Measurements from ENCODE around the gene TRMT61A. TPM values are rescaled to one million over a fixed set of nuclear protein-coding genes. Genes with fewer than 3 reads are reported as not detected.
A peak's percentile ranks its signal among the peaks of the same experiment; 100 is the strongest.

TRMT61A gene
- total RNA-seq, 1 donor from 2014 or later: 13.5 TPM

DNA sequence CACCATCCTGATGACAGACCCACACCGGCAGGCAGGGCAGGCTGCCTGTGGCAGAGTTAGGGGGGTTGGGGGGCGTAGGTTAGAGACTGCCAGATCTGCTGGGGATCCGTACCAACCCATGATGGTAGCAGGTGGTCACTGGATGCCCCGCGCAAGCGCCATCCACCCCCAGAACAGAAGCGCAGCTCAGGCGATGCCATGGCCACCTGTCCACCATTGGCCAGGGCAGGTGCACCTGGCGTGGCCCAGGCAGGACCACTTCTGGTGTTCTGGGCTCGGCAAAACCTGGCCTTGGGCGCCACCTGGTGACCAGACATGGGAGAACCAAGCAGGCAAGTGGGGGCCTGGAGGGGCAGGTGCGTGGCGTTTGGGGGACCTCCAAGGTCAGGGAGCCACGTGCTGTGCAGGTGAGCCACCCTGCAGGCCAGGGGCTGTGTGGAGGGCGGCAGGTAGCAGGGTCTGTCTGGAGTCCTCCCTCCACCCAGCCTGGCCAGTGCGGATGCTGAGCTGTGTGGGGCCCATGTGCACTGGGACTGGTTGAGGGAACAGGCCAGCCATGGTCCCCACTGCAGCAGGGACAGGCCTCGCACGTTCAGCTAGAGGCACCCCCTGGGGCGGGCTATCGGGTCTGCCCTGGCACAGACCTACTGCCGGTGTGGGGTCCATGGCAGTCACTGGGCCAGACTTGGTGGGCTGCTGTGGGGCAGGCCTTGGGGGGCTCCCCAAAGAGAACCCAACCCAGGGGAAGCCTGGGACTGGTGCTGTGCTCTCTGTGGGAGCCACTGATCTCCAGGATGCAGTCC is 17.9 kb downstream of the TRMT61A start:
- DNase-seq (ENCODE audit: low spot score): peak; percentile 53

DNA sequence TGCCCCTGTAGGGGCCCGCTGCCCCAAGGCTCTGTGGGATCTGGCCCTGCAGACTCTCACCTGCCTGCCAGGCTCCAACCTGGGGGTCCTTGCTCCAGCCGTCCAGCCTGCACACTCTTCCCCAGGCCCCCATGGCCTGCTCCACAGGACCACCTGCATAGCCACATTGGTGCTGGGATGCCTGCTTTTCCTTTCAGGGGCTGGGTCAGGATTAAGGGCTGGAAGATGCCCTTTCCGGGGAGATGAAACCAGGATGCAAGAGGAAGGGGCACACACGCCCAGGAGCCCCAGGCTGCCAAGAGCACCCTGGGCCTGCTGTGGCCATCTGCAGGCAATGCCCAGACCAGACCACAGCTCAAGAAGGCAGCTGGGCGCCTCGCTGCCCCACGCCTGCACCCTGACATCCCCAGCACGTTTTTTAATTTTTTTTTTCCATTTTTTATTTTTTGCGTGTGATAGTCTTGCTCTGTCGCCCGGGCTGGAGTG is 18.5 kb downstream of the TRMT61A start:
- DNase-seq (ENCODE audit: low spot score): no peak

DNA sequence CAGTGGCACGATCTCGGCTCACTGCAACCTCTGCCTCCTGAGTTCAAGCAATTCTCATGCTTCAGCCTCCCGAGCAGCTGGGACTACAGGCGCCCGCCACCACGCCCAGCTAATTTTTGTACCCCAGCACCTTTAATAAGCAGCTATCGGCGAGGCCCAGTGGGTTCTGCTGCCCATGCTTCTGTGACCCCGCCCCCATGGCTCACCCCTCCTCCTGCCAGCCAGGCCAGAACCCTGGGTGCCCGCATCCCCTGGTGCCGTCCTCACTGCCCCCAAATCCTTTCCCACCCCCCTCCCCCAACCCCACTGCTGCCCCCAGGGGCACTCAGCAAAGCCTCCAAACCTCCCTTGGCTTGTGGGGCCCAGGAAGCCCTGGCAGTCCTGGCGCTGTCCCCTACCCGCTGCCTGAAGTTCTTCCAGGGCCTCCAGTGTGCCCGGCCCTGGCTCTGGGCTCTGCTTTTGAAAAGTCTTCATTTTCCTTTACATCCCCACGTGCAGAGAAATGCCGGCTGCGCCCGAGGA is 19.0 kb downstream of the TRMT61A start:
- DNase-seq (ENCODE audit: low spot score): no peak

DNA sequence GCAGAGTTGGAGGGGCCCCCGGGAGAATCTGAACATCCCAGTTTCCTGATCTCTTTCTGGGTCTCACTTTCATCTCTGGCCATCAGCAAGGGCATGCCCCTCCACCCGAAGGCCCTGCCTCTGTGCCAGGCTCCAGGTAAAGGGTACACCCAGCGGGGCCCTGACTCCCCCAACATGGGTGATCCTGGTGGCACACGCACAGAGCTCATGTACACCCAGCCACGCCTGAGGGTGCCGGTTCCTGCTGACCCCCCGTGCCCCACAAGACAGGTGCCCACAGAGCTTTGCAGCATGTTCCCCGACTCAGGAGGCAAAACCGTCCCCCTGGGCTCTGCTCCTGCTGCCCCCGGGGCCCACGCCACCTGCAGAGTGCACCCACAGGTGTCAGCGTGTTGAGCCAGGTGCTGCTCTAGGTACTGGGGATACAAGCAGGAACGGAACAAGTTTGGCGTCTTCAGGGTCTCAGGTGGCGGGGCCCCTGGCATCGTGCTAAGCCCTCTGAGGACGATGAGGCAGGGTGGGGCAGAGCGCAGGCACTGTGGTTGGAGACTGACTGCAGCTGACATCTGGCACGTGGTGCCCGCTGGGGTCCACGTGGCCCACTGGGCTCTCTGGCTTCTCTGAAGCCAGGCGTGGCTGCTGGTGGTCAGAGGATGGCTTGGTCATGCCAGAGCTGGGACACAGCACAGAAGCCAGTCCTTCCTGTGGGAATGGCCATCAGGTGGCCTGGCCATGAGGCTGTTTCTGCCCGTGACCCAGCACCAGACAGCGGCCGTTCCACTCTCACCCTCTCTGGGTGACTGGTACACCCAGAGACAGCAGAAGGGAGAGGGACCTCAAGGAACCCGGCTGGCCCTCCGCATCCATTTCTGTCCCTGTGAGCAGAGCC is 19.7 kb downstream of the TRMT61A start:
- no peak for DNase-seq (ENCODE audit: low spot score)

DNA sequence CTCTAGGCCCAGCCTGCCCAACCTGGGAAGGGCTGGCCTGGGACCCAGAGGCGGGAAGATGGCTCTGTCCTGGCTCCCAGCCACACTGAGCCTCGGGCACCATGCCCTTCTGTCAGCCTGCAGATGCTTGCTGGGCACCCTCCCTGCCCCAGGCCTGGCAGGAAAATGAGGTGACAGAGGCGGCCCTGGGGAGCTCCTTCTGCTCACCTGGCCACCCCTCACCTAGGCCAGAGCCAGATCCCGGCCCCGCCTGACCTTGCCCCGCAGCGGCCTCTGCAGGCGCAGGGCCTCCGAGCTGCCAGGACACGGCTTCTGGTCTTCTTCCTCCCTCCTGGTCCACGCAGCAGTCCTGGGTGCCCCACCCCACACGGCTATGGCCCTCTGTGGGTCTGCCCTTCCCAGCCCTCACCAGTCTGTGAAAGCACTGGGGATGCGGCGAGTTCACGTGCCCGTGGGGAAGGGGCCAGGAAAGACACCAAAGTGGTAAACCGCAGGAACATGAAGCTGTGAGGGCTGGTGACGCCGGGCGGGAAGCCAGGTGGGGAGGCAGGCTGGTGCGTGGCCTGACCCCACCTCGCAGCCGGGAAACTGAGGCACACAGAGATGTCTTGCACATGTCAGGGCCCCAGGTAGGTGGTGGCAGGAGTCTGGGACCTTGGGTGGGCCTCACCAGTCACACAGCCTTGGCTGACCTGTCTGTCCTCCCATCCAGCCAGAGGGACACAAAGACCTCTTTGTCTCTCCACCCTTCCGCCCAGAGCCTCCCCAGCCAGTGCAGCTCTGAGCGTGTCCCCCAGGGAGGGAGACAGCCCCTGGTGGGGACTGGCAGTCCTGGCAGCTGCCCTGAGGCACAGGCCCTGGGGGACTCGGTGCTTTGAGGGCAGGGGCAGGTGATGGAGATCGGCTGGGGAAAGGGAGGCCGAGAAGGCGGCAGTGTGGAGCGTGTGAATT is 20.6 kb downstream of the TRMT61A start:
- no peak for DNase-seq (ENCODE audit: low spot score)

DNA sequence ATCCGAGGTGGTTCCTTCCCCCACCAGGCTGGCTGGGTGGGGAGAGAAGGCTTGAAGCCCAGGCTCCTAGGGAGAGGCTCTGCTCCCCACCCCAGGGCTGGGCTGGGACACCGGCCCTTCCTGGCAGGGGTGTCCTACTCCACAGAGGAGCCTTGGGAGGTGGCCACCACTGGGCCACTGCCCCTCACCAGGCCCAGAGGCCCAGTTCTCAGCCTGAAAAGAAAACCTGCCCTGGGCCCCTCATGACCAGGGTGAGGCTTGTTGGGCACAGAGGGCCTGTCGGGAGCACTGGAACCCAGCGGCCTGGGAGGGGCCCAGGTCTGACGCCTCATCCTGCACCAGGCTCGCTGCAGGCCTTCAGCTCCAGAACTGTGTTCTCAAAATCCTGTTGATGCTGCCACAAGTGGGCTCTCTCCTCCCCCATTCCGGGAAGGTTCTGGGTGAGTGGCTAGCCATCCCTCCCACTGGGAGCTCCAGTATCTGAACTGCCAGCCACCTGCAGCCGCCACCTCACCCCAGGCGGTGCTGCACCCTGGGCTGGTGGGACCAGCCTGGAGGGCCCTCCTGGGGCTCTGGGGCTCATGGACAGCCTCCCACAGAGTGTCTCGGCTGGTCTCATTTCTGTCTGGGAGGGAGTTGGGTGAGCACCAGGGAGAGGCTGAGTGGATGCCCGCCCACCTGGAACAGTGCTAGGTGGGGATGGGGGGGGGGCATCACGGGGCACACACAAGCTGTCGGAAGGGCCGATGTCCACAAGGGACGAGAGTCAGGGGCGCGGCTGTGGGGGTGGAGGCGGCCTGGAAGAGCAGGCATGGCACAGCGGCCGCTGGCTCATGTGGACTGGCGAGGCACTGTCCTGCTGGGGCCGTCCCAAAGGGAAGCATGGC is 21.7 kb downstream of the TRMT61A start:
- DNase-seq (ENCODE audit: low spot score): no peak

DNA sequence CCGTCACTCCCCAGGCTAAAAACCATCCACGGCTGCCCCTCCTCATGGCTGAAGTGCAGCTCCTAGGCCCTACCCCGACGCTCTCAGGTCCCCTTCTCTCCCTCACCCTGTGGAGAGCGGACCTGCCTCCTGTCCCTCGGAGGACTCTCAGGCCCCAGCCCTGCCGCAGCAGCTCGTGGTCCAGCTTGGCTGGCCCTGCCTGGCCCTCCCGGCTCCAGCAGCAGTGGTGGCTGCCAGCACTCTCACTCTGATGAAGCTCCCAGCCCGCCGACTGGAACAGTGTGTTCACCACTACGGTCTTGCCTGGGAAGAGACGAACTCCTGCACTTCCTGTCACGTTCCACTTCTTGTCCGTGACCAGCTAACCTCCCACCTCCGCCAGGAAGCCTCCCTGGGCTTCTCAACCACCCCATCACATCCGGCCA is 22.4 kb downstream of the TRMT61A start:
- DNase-seq (ENCODE audit: low spot score): no peak

DNA sequence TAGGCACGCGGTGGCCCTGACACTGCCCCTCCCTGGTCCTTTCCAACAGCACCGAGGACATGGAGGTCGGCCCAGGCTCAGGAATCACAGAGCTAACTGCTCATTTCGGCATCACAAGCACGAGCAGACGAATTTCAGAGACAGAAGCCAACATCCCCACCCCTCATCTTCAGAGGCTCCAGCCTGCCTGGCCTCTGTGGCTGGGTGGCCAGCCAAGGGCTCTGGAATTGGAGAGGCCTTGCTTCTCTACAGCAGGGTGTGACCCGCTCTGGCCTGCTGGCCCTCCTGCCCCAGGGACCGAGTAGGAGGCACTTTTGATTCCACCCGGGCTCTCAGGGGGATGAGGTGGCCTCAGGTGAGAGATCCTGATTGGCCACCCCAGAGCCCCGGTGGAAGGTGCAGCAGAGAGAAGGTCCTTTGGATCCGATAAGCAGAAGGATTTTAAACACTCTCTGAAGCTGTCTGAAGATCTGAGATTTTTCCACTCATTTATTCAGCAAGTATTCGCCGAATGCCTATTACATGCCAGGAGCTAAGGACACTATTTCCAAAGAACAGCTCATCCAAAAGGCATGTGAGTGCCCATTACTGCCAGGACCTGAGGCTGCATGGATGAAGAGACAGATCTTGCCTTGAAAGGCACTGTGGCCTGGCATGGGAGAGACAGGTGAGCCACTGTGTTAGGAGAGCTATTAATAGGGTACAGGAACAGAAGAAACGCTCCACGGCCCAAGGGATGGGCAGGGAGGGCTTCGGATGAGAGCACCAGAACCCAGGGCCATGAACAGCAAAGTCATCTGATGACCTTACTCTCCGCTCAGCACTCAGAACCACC is 23.2 kb downstream of the TRMT61A start:
- no peak for DNase-seq (ENCODE audit: low spot score)

DNA sequence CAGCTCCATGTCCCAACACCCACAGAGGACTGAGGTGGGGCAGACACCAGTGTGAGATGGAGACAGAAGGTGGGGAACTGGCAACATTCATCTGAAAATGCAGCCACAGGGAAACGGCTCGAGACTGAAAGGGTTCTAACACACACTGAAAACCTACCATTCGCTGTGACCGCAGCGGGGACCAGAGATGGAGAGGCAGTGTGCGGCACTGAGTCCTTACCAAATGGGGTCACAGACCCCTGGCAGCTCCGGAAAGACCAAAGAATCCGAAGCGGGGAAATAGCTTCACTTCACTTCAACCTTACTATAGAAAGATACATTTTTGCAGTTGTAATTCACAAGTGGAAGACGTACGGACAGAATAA is 23.8 kb downstream of the TRMT61A start:
- DNase-seq (ENCODE audit: low spot score): no peak

DNA sequence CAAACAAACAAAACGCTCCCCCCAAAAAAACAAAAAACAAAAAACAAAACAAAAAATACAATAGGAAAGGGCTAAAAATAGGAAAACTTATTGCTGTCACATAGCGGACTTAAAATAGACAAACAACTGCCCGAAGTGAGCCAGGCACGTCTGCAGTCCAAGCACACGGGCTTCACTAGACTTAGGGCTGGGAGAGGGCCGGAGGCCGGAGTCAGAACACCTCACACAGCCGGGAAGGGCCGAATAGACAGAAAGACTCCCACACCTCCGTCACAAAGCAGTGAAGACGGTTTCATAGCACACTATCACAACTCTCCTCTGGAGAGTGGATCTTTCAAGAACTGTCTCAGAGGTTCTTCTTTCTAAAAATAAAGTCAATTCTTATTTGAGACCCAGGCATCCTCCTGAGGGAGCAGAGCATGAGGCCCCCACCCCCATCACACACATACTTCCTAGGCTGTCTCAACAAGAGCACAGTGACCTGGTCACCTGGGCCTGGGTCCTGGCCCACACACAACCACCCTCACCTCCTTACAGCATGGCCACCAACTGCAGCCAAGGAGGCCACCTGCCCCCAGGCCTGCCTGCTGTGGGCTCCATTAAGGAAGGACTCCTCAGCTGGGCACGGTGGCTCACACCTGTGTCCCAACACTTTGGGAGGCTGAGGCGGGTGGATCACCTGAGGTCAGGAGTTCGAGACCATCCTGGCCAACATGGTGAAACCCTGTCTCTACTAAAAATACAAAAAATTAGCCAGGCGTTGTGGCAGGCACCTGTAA is 26.8 kb downstream of the TRMT61A start:
- no peak for DNase-seq (ENCODE audit: low spot score)

DNA sequence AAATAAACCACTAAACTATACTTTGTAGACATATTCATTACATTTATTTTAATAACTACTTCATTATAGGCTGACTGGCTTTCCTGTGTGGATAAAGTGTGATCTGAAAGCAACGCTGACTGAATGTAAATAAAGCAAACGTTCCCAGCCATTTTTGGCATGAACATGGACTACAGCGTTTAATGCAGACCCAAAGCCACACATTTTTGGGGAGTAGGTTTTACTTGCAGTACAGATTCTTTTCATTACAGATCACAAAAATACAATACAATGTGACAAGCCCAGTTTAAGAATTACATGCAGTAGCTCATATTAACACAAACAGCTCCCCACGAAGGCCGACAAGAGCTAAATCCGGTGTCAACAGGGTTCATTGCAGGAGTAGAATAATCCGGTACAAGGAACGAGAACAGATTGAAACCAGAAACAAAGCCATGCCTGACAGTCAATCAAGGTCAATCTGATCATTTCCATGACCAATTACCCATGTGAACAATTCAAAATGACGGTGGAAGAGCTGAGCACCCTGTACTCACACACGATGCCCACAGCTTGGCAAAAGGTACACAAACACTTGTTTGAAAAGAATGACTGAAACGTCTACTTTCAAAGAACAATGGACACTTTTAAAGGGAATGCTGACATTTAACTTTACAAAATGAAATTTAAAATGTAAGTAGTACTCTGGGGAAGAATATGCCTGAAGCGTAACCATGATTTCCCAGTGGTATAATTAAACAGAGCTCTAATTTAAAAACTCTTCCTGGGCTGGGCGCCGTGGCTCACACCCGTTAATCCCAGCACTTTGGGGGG is 28.2 kb downstream of the TRMT61A start:
- no peak for DNase-seq (ENCODE audit: low spot score)

DNA sequence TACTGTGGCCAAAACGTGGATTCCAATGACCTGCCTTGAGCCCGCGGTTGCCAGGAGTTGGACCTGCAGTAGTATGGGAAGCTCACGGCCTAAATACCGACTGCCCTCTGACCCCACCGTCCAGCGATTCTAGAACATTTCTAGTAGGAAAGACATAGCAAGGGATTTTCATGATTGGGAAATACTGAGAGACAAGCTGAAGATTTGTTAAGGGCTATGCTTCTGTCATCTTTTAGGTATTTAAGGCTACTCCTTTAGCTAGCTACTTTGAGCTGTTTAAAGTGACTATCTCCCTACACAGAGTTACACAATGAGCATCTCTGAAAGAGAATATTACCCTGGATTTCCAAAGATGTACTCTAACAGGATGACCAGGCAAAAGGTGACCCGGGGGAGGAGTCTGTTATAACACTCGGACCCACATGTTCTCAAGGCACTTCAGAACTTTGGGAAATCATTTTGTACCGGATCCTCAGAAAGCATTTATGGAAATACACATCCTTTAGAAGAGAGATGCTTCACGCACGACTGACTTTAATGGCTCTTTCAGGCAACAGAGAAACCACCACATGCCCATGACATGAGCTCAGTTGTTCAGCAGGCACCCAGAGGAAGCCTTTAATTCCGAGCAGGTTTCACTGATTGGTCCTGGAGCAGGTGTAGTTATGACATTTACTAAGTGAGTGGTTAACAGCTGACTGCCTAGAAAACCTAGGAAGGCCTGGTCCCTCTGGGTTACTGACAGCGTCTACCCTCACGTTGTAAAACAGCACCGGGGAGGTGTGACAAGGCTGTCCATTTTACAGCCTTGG is 29.3 kb downstream of the TRMT61A start:
- no peak for DNase-seq (ENCODE audit: low spot score)

DNA sequence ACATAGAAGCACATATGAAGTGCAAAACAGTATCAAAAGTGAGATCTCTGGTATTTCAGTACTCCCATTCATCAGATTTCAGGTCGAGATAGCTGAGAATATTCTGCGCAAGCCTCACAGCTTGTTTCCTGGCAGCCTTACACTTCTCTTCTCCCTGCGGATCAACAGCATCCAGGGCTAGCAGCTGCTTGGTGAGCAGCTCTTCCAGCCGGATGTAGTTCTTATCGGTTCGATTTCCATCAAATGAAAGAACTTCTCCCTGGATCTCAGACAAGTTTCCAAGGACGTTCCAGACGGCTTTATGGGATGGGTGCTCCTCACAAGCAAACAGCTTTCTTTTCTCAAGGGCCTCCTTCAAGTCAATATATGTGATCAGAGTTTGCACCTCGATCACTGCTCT is 30.8 kb downstream of the TRMT61A start:
- no peak for DNase-seq (ENCODE audit: low spot score)

DNA sequence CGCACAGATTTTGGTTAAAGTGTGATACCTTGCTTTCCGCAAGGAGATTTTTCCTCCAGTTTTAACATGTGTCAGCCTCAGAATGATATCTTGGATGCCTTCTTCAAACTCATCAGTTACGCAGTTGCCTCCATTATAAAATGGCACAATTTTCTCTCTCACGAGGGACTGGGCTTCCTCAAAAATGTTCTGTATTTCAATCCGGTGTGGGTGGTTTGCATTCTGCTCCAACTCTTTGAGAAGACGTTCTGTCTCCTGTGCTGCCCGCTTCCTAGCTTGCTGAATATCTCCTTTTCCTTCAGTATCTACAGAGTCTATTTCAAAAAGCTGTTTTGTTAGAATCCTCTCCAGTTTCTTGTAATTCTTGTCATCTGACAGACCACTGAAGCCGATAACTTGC is 31.7 kb downstream of the TRMT61A start:
- DNase-seq (ENCODE audit: low spot score): no peak

DNA sequence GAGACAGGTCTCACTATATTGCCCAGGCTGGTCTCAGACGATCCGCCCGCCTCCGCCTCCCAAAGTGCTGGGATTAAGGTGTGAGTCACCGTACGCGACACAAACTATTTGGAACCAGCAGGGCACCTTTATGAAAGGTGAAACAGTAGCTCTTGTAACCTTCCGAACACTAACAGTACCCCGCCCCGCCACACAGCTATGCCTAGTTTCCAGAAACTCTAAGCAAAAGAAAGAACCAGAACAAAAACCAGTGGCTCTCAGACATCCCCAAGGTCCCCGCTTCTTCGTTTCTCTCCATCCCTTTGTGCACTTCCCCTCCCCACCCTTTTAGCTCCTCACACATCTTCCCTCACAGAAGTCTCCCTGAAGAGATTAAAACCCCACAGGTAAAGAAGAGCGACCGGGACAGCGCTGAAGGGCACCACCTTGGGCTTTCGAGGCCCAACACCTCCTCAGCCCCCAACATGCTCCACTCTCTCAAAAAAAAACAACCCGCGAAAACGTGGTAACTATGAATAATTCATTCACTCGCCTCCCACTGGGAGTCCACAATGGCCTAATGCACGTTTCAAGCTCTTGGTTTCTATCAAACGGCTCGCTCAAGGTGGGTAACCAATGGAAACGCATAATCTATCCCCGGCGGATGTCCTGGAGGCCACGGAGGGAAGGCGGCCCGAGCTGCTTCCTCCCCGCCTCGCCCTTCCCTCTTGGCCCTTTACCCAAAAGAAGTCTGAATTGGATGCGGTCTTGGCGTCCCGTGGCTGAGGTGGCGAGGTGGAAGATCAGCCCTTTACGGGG is 32.6 kb downstream of the TRMT61A start:
- DNase-seq (ENCODE audit: low spot score): no peak

DNA sequence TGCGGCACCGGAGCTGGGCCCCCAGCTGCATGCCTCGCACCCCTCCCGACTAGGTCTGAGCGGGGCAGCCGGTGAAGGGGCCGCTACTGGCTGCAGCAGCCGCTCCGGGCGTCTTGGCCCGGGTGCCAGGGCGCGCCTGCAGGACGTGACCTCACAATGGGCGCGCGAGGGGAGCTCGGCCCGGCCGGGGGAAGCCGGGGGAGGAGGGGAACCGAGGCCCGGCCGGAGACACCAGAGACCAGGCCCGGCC is 33.1 kb downstream of the TRMT61A start:
- DNase-seq (ENCODE audit: low spot score): no peak

Measured in mucosa of gallbladder (tissue), 1 donor.